Nucleus accumbens (tissue), 56 donors: ENCODE measurements around the gene GLIS1.
A peak's percentile ranks its signal among the peaks of the same experiment; 100 is the strongest.

ENCODE experiments used
- DNase-seq, 56 donors: peaks; one replicate each; lab custom pipeline; 2025; lab: John Stamatoyannopoulos, UW

The GLIS1 gene

GRCh38 chr1:53601867-53602775, 136.8 kb downstream of the GLIS1 start:
- DNase-seq, result no peak

- no peak for DNase-seq
Measured at GRCh38 chr1:53601031-53601745, 137.8 kb downstream of the GLIS1 start.

GRCh38 chr1:53600561-53600960, 138.4 kb downstream of the GLIS1 start:
- no peak for DNase-seq

GRCh38 chr1:53600001-53600400, 139.0 kb downstream of the GLIS1 start:
- DNase-seq, result no peak

GRCh38 chr1:53599481-53599880, 139.5 kb downstream of the GLIS1 start:
- DNase-seq, result no peak

- no peak for DNase-seq
Measured at GRCh38 chr1:53598966-53599365, 140.0 kb downstream of the GLIS1 start.

- DNase-seq, result no peak
Measured at GRCh38 chr1:53595906-53596305, 143.1 kb downstream of the GLIS1 start.

GRCh38 chr1:53594391-53595180, 144.4 kb downstream of the GLIS1 start:
- DNase-seq, result no peak

GRCh38 chr1:53593758-53594380, 145.1 kb downstream of the GLIS1 start:
- DNase-seq, result no peak

GRCh38 chr1:53592985-53593757, 145.8 kb downstream of the GLIS1 start:
- no peak for DNase-seq

- DNase-seq, result no peak
Measured at GRCh38 chr1:53592521-53592982, 146.4 kb downstream of the GLIS1 start.

- DNase-seq, result no peak
Measured at GRCh38 chr1:53591924-53592323, 147.0 kb downstream of the GLIS1 start.

- peak in 1 of 56 donors; percentile 3 for DNase-seq
Measured at GRCh38 chr1:53590531-53591515, 148.1 kb downstream of the GLIS1 start.

GRCh38 chr1:53590104-53590503, 148.9 kb downstream of the GLIS1 start:
- no peak for DNase-seq

- no peak for DNase-seq
Measured at GRCh38 chr1:53589043-53589887, 149.7 kb downstream of the GLIS1 start.

GRCh38 chr1:53588053-53588779, 150.7 kb downstream of the GLIS1 start:
- no peak for DNase-seq
